ENCODE measurements around the gene KCNC1.

DNA sequence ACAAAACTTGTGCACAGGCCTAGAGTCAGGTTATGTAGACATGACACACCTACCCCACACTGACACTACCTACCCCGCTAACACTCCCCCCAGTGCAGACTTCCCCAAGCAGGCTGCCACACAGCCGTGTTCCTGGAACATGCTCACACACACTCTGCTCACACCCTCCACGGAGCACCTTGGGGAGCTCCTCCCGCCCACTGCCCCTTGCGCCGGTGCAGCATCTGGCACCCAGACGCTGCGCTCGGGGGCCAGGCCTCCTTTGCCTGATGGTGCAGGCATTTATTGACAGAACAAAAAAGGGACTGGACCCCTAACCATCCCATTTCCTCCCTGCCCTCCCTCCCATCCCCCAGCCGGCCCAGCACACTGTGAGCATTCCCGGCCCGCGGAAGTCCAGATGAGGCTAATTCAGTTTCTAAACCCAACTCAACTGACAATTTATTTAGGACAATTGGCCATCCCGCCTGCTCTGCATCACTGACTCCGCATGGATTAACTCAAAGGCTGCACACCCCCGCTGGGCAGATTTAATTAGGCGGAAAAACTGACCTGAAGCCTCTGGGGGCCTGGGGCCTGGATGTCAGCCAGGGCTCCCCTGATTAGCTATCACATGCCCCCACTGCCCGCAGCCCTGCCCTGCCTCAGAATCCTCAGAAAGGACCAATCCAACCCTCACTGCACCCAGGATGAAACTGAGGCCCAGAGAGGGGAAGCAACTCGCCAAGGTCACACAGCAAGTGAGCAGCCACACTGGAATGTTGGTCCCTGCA is 30.1 kb downstream of the KCNC1 start:
- TF ChIP-seq, protein P1, sequence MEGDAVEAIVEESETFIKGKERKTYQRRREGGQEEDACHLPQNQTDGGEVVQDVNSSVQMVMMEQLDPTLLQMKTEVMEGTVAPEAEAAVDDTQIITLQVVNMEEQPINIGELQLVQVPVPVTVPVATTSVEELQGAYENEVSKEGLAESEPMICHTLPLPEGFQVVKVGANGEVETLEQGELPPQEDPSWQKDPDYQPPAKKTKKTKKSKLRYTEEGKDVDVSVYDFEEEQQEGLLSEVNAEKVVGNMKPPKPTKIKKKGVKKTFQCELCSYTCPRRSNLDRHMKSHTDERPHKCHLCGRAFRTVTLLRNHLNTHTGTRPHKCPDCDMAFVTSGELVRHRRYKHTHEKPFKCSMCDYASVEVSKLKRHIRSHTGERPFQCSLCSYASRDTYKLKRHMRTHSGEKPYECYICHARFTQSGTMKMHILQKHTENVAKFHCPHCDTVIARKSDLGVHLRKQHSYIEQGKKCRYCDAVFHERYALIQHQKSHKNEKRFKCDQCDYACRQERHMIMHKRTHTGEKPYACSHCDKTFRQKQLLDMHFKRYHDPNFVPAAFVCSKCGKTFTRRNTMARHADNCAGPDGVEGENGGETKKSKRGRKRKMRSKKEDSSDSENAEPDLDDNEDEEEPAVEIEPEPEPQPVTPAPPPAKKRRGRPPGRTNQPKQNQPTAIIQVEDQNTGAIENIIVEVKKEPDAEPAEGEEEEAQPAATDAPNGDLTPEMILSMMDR (IDR thresholded peaks at IDR 0.05) = no peak
- no peak for TF ChIP-seq POLR2A (IDR thresholded peaks at IDR 0.05)

Measured in tibial nerve (tissue), 3 donors.